ENCODE results near the gene RNF167.
"Not testable (repeated sequence)": the region's sequence is repeated elsewhere in the genome, so short reads cannot be mapped to it uniquely, and the experiment has no call there.

DNA sequence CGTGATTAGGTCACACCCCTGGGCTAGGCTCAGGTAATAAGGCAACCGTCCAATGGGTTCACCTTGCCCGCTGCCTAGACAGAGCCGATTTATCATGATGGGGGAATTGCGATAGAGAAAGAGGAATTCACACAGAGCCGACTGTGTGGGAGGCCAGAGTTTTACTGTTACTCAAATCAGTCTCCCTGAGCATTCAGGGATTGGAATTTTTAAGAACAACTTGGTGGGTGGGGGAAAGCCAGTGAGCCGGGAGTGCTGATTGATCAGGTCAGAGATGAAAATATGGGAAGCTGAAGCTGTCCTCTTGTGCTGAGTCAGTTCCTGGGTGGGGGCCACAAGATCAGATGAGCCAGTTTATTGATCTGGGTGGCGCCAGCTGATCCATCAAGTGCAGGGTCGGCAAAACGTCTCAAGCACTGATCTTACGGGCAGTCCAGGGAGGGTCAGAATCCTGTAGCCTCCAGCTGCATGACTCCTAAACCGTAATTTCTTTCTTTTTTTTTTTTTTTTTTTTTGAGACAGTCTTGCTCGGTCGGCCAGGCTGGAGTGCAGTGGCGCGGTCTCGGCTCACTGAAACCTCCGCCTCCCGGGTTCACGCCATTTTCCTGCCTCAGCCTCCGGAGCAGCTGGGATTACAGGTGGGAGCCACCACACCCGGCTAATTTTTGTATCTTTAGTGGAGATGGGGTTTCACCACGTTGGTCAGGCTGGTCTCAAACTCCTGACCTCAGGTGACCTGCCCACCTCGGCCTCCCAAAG, 13.3 kb upstream of the RNF167 start:
- TF ChIP-seq, protein P1, sequence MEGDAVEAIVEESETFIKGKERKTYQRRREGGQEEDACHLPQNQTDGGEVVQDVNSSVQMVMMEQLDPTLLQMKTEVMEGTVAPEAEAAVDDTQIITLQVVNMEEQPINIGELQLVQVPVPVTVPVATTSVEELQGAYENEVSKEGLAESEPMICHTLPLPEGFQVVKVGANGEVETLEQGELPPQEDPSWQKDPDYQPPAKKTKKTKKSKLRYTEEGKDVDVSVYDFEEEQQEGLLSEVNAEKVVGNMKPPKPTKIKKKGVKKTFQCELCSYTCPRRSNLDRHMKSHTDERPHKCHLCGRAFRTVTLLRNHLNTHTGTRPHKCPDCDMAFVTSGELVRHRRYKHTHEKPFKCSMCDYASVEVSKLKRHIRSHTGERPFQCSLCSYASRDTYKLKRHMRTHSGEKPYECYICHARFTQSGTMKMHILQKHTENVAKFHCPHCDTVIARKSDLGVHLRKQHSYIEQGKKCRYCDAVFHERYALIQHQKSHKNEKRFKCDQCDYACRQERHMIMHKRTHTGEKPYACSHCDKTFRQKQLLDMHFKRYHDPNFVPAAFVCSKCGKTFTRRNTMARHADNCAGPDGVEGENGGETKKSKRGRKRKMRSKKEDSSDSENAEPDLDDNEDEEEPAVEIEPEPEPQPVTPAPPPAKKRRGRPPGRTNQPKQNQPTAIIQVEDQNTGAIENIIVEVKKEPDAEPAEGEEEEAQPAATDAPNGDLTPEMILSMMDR (IDR thresholded peaks at IDR 0.05; ENCODE audit: poor library complexity), result not testable (repeated sequence)
- not testable (repeated sequence) for TF ChIP-seq EZH2 (IDR thresholded peaks at IDR 0.05; ENCODE audit: borderline replicate concordance)
